ENCODE results near the gene SURF4.
"Not testable (repeated sequence)": the region's sequence is repeated elsewhere in the genome, so short reads cannot be mapped to it uniquely, and the experiment has no call there.

The SURF4 gene

DNA sequence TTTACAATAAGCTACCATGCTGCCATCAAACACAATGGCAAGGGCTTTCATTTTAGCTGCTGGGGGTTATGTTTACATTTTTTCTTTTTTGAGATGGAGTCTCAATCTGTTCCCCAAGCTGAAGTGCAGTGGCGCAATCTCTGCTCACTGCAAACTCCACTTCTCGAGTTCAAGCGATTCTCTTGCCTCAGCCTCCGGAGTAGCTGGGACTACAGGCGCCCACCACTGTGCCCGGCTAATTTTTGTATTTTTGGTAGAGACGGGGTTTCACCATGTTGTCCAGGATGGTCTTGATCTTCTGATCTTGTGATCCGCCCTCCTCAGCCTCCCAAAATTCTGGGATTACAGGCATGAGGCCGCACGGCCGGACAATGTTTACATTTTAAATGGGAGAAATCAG lies 41.0 kb downstream of the SURF4 start:
- not testable (repeated sequence) for DNase-seq (ENCODE audit: low read depth in 2 of 2)

DNA sequence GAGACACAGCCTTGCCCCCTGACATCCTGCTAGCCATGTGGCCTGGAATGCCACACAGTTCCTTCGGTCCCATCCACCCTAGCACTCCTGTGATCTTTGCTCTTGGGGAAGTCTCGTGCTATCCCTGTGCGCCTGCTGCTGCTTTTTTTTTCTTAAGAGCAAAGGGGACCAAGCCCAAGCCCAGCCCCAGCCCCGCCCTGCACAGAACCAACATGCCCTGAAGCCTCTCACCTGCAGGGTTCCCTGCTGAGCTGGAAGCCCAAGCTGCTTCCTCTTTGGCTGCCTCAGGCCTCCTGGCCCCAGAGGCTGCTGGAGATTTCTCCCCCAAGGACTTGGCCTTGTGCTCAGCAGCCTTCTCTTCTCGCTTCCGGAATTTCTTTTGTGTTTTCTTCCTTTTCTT lies 41.7 kb downstream of the SURF4 start:
- DNase-seq (ENCODE audit: low read depth in 2 of 2): no peak

DNA sequence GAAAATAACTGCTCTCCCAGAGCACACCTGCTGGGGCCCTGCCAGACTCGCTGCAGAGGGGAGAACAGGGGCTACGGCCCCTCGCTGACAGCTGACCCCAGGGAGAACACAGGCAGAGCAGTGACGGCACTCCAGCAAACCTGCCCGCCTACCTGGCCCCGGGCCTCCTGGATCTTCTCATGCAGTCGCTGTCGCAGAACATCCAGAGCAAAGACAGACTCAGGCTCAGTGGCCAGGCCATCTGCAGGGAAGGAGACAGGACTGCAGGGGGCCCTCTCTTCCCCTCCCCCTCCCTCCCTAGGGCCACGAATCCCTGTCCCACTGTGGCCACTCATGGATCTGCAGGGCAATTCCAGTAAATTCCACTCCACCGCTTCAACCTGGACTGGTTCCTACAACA lies 42.3 kb downstream of the SURF4 start:
- DNase-seq (ENCODE audit: low read depth in 2 of 2): no peak

DNA sequence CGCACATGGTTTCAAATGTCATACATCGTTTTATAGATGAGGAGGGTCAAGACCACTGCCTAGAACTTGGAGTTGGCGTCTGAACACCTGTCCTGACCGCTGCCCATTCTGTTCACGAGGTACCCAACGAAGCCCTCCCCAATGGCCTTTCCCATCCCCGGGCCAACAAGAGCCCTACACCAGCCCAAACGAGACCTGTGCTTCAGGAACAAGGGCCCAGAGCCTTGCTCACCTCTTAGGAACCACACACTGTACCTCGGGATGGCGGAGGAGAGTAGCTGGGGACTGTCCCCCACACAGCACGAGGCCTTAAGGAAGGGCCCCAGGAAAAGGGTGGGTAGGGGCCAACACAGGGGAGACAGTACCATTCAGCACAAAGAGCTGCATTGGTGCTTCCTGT lies 42.8 kb downstream of the SURF4 start:
- no peak for DNase-seq (ENCODE audit: low read depth in 2 of 2)

DNA sequence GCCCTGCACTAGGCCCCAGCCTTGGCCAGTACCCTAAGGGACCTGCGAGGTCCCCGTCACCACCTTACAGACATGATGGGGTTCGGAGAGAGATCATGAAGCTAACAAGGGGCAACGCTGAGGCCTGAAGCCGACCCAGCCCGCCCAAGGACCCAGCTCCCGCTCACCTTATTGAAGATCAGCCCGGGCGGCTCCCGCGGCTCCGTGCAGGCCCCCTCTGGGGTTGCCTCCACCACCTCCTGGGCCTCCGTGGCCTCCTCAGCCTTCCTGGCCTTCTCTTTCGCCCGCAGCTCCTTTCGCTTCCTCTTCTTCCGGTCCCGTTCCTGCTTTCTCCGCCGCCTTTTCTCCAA lies 43.5 kb downstream of the SURF4 start:
- no peak for DNase-seq (ENCODE audit: low read depth in 2 of 2)

DNA sequence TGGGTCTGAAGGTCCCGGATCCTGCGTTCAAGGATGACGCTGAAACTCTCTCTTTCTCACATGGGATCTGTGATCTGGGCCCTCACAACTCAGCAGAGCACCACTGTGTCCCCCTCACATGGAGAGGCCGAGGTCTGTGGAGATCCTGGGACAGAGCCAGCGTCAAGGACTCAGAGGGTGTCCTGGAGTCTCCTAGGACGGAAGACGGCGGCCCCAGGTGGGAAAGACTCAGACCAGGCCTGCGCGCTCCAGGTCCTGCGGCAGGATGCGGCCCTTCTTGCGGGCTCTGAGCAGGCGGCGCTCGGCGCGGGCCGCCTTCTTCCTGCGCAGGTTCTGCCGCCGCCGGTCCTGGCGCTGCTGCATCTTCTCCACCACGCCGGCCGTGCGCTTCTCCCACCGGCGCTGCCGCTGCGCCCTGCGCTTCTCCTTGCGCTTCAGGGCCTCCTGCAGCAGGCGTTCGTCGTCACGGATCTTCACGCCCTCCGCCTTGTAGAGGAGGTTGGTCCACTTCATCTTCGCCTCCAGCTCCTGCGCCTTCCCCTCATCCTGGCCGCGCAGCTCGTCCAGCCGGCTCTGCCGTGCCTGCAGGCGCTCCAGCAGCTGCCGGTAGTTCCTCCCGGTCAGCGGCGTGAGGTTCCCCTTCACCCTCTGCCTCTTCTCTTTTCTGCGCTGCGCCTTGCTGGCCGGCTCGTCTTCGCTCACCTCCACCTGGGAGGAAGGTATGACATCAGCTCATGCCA lies 44.0 kb downstream of the SURF4 start:
- DNase-seq (ENCODE audit: low read depth in 2 of 2): no peak

DNA sequence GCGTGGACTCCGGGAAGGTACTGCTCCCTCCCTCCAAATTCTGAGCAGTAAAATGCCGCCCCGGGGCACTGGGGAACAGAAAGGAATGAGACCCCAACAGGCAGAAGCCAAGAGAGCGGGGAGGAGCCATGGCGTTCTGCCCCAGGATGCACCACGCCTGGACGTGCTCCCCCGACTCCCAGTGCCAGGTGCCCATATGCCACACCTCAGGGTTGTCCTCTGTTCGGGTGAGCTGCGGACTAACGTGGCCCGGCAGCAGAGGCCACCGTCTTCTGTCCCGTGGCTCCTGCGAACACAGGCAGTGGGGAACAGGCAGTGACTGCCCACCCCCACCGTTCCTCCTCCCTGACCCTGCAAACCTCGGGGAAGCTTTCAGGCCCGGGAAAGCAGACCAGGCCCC lies 44.6 kb downstream of the SURF4 start:
- no peak for DNase-seq (ENCODE audit: low read depth in 2 of 2)

DNA sequence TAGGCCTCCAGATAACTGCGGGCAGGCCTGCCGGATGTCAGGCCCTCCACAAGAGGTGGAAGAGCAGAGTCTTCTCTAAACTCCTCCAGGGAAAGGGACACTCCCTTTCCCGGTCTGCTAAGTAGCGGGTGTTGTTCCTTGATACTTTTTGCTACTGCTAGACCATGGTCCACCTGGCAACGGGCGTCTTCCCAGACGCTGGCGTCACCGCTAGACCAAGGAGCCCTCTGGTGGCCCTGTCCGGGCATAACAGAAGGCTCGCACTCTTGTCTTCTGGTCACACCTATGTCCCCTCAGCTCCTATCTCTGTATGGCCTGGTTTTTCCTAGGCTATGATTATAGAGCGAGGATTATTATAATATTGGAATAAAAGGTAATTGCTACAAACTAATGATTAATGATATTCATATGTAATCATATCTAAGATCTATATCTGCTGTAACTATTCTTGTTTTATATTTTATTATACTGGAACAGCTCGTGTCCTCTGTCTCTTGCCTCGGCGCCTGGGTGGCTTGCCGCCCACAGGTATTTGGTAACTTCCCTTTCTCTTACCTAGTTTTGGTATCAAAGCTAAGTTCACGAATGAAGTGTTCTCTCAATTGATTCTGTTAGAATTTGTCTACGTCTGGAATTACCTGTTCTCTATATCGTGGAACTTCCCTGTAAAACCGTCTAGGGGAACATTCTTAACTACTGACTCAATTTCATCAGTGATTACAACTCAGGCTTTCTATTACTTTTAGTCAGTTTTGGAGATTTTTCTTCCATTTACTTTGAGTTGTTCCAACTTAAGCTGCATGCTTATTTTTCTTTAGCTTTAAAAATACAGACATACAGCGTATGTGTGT lies 46.3 kb downstream of the SURF4 start:
- not testable (repeated sequence) for DNase-seq (ENCODE audit: low read depth in 2 of 2)

DNA sequence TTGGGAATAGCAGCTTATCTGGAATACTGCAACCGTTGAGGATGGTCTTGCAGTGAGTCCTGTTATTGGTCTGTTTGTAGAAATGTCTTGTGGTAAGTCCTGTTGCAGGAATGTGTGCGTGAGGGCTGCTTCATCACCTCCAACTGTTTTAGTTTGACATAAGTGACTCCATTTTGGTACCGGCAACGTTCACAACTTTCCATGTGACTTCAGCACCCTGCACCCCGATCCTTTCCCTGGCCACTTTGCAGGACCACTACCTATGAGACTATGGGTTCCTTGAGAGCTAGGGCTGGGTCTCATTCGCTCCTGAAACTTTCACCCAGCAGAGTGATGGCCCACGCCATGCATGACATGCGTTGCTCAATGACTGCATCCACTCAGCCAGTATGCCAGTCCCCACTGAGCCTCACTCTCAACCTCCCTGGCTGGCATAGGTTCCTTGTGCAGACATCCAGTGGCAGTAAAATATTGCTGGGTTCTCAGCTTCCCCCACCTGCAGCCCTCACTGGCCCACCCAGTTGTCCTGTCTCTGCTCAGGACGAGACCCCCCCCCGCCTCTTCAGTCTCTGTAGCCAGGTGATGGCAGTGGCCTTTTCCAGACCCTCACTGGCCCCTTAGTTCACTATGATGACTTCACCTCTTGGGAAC lies 47.9 kb downstream of the SURF4 start:
- no peak for DNase-seq (ENCODE audit: low read depth in 2 of 2)

DNA sequence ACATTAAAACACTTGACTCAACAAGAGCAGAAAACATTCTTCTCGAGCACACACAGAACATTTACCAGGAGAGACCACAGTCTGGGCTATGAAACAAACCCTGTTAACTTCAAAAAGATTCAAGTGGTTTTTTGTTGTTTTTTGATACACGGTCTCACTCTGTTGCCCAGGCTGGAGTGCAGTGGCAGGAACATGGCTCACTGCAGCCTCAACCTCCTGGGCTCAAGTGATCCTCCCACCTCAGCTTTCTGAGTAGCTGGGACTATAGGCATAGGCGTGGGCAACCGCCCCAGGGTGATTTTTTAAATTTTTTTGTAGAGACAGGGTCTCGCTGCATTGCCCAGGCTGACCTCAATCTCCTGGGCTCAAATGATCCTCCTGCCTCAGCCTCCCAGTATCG lies 48.8 kb downstream of the SURF4 start:
- not testable (repeated sequence) for DNase-seq (ENCODE audit: low read depth in 2 of 2)

DNA sequence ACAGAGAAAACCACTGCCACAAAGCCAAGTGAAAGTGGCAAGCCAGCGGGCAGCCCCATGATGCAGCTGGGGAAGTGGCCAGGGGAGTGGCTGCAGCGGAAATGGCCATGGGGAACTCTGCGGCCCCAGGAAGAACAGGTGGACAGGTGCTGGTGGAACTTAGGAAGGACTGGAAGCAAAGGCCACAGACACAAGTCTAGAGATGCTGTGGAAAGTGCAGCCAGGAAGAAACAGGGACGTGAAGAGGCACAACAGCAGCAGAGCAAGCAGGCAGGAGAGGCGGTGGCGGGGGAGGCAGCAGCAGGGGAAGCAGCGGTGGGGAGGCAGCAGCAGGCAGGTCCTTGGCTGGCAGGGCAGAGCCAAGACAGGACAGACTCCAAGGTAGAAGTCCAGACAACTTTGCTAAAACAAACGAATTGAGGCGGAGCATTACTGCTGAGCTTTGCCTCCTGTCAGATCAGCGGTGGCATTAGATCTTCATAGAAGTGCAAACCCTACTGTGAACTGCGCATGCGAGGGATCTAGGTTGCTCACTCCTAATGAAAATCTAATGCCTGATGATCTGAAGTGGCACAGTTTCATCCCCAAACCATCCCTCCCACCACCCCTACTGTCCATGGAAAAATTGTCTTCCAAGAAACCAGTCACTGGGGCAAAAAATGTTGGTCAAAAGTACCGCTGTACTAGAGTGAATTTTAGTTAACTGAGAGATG lies 51.7 kb downstream of the SURF4 start:
- DNase-seq (ENCODE audit: low read depth in 2 of 2): no peak

DNA sequence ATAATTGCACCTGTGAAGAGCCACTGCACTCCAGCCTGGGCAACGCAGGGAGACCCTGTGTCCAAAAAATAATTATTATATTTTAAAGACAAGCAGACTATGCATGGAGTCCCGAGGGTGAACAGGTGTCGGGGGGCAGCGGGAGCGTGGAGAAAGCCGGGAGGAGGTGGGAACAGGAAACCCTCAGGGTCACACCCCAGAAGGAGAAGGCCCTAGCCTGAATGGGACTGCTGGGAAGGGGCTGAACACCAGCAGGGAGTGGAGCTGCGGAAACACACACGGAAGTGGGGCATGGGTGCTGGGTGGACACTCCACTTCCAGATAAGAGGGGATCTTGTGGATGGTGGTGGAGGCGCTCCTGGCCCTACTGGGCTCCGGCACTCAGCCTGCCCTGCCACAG lies 52.6 kb downstream of the SURF4 start:
- DNase-seq (ENCODE audit: low read depth in 2 of 2): no peak

DNA sequence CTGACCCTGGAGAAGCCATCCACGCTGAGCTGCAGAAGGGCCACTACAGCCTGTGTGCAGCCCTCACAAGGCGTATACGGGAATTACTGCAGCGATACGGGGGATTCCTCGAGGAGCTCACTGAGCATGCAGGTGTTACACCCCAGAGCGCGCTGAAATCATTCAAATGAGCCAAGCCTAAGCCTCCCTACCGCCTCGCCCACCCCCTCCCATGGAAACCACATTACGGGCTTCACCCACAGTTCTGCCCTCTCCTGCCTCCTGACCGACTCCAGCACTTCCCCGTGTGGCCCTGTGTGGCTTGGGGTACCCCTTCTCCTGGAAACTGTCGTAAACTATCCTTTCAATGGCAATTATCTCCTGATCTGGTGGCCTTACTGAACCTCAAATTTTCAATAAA lies 53.2 kb downstream of the SURF4 start:
- DNase-seq (ENCODE audit: low read depth in 2 of 2): no peak

DNA sequence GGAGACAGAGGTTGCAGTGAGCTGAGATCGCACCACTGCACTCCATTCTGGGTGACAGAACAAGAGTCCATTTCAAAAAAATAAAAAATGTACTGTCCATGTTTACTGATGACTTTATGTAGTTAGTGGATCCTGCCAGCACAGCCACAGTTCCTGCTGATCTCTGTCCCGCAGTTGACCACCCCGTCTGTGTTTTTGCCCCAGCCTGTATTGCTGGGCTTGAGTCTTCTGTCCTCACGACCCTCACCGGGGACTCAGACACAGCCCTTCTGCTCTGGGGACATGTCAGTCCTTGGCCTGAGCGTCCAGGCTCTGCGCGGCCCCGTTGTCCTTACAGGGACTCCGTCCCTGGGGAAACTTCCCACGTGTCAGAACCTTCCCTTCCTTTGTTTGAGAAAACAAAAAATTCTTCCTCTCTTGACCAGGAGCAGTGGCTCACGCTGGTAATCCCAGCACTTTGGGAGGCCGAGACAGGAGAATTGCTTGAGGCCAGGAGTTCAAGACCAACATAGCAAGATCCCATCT lies 54.4 kb downstream of the SURF4 start:
- DNase-seq (ENCODE audit: low read depth in 2 of 2): no peak

DNA sequence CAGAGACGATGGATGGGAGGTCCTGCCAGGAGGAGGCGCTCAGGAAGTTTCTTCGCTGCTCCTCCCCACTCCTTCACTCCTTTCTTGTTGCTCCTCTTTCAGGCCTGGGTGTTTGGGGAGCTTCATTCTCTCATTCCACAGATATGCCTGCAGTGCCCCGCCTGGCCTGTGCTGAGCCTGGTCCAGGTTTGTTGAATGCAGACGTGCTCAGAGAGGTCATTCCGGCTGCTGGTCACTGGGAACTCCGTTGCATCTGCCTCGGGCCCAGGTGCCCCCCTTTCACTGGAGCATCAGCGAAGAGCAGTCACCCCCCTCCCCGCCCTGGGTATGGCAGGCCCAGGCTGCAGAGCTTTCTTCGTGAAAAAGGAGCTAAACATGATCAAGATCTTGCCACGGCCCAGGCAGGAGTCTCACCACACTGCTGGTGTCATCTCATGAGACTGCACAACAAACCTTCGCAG lies 55.4 kb downstream of the SURF4 start:
- no peak for DNase-seq (ENCODE audit: low read depth in 2 of 2)

DNA sequence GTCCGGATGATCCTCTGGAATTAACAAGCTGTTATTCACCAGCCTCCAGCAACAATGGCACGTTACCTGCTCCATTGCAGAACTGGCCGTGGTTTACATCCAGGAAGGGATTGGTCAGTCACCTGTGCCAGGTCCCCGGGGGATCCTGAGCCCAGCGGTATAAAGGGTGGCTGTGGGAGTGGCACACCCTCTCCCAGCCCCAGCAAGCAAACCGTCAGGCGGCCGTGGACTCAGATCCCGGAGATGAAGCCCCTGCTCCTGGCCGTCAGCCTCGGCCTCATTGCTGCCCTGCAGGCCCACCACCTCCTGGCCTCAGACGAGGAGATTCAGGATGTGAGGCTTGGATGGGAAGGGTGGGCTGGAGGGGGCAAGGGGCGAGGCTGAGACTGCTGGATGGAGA lies 58.3 kb downstream of the SURF4 start:
- not testable (repeated sequence) for DNase-seq (ENCODE audit: low read depth in 2 of 2)

DNA sequence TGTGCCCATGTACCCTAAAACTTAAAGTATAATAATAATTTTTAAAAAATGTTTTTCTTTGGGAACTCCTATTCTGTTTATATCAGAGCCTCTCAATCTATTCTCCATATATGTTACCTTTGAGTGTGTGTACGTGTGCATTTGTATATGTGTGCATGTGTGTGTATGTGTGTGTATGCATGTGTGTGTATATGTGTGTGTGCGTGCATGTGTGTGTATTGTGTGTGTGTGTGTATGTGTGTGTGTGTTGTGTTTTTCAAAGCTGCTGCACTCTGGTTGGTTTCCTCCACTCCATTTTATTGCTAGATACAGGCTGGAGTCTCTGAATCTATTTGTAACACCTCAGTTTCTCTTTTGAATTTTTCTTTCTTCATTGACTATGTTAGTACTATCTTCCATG lies 59.9 kb downstream of the SURF4 start:
- no peak for DNase-seq (ENCODE audit: low read depth in 2 of 2)
